ENCODE measurements around the gene TBC1D2. TPM values are rescaled to one million over a fixed set of nuclear protein-coding genes. Genes with fewer than 3 reads are reported as not detected.

Gene TBC1D2
- polyA plus RNA-seq, 2 of the 4 experiments (the other 2 are of a cell fraction): 3.3 to 7.3 TPM

GRCh38 chr9:98226957-98227356 lies 28.5 kb downstream of the TBC1D2 start:
- Histone ChIP-seq H3K4me1 (peaks cover 93% of the 10 kb centered on the region), H3K4me2 (peak overlapping the region; percentile 53), H3K4me3 (no peak overlapping the region), H3K9me3 (no peaks in the 10 kb centered on the region), H3K27ac (peak overlapping the region; percentile 82 to 86; a peak in 5 of 6 replicates)
- POLR2A ChIA-PET: no interaction called here
- 87% methylated on average over 4 of the region's 4 CpGs for WGBS (ENCODE audit: missing lambda C conversion rate)
- no peak for DNase-seq (ENCODE audit: low read depth in 1 of 2, low spot score in 1 of 2)
- ATAC-seq: no peak
- no peak for TF ChIP-seq REST (IDR thresholded peaks at IDR 0.05)
- no peak for TF ChIP-seq RCOR1 (IDR thresholded peaks at IDR 0.05; ENCODE audit: low read depth, low read length)
- TF ChIP-seq MAFK (IDR thresholded peaks at IDR 0.05; ENCODE audit: partially characterized antibody): no peak
- TF ChIP-seq BCL3 (IDR thresholded peaks at IDR 0.05): no peak
- no peak for TF ChIP-seq NPAS2 (CRISPR knock-in tag; IDR thresholded peaks at IDR 0.05; ENCODE audit: borderline replicate concordance)
- no peak for TF ChIP-seq ZNF302 (CRISPR knock-in tag; IDR thresholded peaks at IDR 0.05)
- no peak for TF ChIP-seq PHF8 (IDR thresholded peaks at IDR 0.05; ENCODE audit: borderline replicate concordance, low read depth)
- TF ChIP-seq KDM1A (IDR thresholded peaks at IDR 0.05; ENCODE audit: low read depth): no peak
- TF ChIP-seq E2F6 (IDR thresholded peaks at IDR 0.05; ENCODE audit: borderline replicate concordance, low read depth): no peak
- TF ChIP-seq CTCF (IDR thresholded peaks at IDR 0.05): no peak
- no peak for TF ChIP-seq EHF (CRISPR knock-in tag; IDR thresholded peaks at IDR 0.05)
- no peak for TF ChIP-seq NFE2L2 (conservative IDR thresholded peaks at IDR 0.05; ENCODE audit: low read length)
- TF ChIP-seq KDM5A (IDR thresholded peaks at IDR 0.05): no peak
- no peak for TF ChIP-seq RFX5 (IDR thresholded peaks at IDR 0.05)
- TF ChIP-seq FOSL2 (IDR thresholded peaks at IDR 0.05): no peak
- TF ChIP-seq FOSL2 (CRISPR knock-in tag; IDR thresholded peaks at IDR 0.05): no peak
- TF ChIP-seq FOXS1 (CRISPR knock-in tag; IDR thresholded peaks at IDR 0.05): no peak
- TF ChIP-seq MAZ (IDR thresholded peaks at IDR 0.05; ENCODE audit: borderline replicate concordance, low read depth, low read length): no peak
- CTCF ChIA-PET: interaction anchor here (1.0 kb wide), 1 partner anchor 549 kb away, joined by 3 read pairs; no protein-coding TSS in a partner anchor
- FAIRE-seq: no peak

- no peak for ATAC-seq
- H3K27ac ChIP-seq: peak overlapping the region; percentile 82 to 86
- no peak for FAIRE-seq
- TF ChIP-seq PBX3 (IDR thresholded peaks at IDR 0.05) (no peak), CEBPB (IDR thresholded peaks at IDR 0.05) (peak; percentile 84 to 90), NPAS2 (CRISPR knock-in tag; IDR thresholded peaks at IDR 0.05; ENCODE audit: borderline replicate concordance) (no peak)
- peak overlapping the region; percentile 53 for H3K4me2 ChIP-seq
- ChIA-PET POLR2A (no interaction called here), CTCF (interaction anchor here (0.8 to 10.5 kb wide), 5 partner anchors 9 to 549 kb away, joined by 3 to 47 read pairs (median 4); no protein-coding TSS in a partner anchor)
- H3K4me1 ChIP-seq: peaks cover 88% of the 10 kb centered on the region
- DNase-seq (ENCODE audit: low read depth in 1 of 2, low spot score in 1 of 2): no peak
- no peak overlapping the region for H3K4me3 ChIP-seq
- WGBS (ENCODE audit: missing lambda C conversion rate): 0% methylated on average over 1 of the region's 1 CpG
- H3K9me3 ChIP-seq: no peaks in the 10 kb centered on the region
Measured at GRCh38 chr9:98226516-98226915, 28.9 kb downstream of the TBC1D2 start.

Measured in A549 (cell line).